ENCODE results near the gene SPPL2B.
A peak's percentile ranks its signal among the peaks of the same experiment; 100 is the strongest.
"Not testable (repeated sequence)": the region's sequence is repeated elsewhere in the genome, so short reads cannot be mapped to it uniquely, and the experiment has no call there.

SPPL2B gene

GRCh38 chr19:2328401-2329148 lies at the start of gene SPPL2B, which contains the start of gene LSM7:
Gene SPPL2B, plus strand, starts transcription at chr19:2328684. Its CDS starts 26 bp downstream, at chr19:2328710.
Gene LSM7, minus strand, starts transcription at chr19:2328586. Its CDS starts 20 bp downstream, at chr19:2328566.
- H3K4me1 Mint-ChIP-seq (ENCODE audit: low read depth): peaks cover 81% of the 10 kb centered on the region
- peak within 1 kb of the TSS; percentile 98 for H3K4me3 Mint-ChIP-seq
- H3K36me3 Mint-ChIP-seq (ENCODE audit: low read depth): peaks cover 48% of the 10 kb centered on the region
- intact Hi-C loops (cut with micrococcal nuclease): loop anchor here (5.0 kb wide), 1 partner anchor 64 kb away; no protein-coding TSS in a partner anchor
- H3K27me3 Mint-ChIP-seq: peaks cover 2% of the 10 kb centered on the region
- H3K9me3 Mint-ChIP-seq: no peaks in the 10 kb centered on the region
- H3K27ac Mint-ChIP-seq: peak within 1 kb of the TSS; percentile 96

- Mint-ChIP-seq H3K27me3 (peaks cover 6% of the 10 kb centered on the region), H3K4me1 (ENCODE audit: low read depth) (peaks cover 62% of the 10 kb centered on the region), H3K27ac (no peak overlapping the region), H3K9me3 (no peaks in the 10 kb centered on the region), H3K4me3 (peak overlapping the region; percentile 23), H3K36me3 (ENCODE audit: low read depth) (peaks cover 45% of the 10 kb centered on the region)
- intact Hi-C loops (cut with micrococcal nuclease): no loop called here
Measured at GRCh38 chr19:2280633-2281264, 47.7 kb upstream of the SPPL2B start.

GRCh38 chr19:2281265-2282061 lies 47.0 kb upstream of the SPPL2B start:
- Mint-ChIP-seq H3K4me3 (peak overlapping the region; percentile 88), H3K36me3 (ENCODE audit: low read depth) (peaks cover 38% of the 10 kb centered on the region), H3K27ac (peak overlapping the region; percentile 93), H3K4me1 (ENCODE audit: low read depth) (peaks cover 60% of the 10 kb centered on the region)
- H3K9me3 Mint-ChIP-seq; H3K27me3 Mint-ChIP-seq; intact Hi-C loops (cut with micrococcal nuclease): not testable (repeated sequence)

DNA sequence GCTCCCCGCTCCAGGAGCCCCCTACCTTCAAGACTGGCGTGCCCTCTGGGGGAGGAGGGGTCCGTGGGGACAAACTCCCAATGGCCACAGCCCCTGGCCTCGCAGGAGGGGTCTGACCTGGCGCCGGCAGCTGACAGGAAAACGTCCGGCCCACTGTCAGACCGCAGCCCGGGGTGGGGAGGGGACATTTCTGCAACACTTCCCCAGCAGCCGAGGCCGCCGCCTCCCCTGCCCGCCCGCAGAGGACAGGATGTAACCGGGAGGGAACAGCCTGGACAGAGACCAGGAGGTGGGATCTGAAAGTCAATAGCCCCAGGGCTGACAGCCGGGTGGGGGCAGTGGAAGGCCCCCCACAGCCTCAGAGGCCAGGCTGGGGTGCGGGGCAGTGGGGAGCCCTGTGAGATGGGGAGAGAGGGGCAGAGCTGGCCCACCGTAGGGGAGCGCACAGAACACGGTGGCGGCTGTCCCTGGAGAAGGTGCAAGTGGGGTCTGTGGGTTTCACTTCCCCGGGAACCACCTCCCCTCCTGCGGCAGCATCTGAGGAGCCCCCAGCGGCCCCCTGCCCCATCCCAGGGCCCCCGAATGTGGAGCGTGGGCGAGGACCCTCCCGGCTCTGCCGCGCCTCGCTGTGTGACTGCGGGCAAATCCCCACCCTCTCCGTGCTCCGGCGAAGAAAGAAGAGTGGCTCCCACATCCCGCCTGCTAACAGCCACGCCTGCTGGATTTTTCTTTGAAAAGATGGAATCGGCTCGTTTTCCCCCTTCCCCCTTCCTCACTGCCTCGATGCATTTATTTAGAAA lies 46.2 kb upstream of the SPPL2B start, which contains the start of gene PEAK3:
Gene PEAK3, minus strand, starts transcription at position 114 of the 800 bp plus-strand sequence. CDS start 1,244 bp downstream, outside the sequence.
- Mint-ChIP-seq H3K9me3 (no peaks in the 10 kb centered on the region), H3K4me1 (ENCODE audit: low read depth) (peaks cover 53% of the 10 kb centered on the region), H3K36me3 (ENCODE audit: low read depth) (peaks cover 30% of the 10 kb centered on the region), H3K4me3 (peak within 1 kb of the TSS; percentile 88), H3K27me3 (peaks cover 13% of the 10 kb centered on the region), H3K27ac (peak within 1 kb of the TSS; percentile 93)
- intact Hi-C loops (cut with micrococcal nuclease): no loop called here

DNA sequence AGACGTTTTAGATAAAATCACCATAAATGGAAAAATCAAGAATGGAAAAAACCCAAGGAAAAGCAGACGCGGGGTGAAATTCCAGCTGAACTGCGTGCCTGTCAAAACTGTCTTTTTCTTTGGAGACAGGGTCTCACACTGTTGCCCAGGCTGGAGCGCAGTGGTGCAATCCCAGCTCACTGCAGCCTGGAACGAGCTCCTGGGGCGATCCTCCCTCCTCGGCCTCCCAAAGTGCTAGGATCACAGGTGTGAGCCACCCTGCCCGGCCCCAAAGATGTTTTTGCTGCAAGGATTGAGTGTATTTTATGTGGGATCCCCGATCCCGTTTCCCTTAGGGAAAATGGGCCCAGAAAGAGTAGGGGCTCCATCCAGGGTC lies 45.6 kb upstream of the SPPL2B start:
- Mint-ChIP-seq H3K27ac (peak overlapping the region; percentile 93), H3K36me3 (ENCODE audit: low read depth) (peaks cover 24% of the 10 kb centered on the region), H3K4me3 (peak overlapping the region; percentile 88)

DNA sequence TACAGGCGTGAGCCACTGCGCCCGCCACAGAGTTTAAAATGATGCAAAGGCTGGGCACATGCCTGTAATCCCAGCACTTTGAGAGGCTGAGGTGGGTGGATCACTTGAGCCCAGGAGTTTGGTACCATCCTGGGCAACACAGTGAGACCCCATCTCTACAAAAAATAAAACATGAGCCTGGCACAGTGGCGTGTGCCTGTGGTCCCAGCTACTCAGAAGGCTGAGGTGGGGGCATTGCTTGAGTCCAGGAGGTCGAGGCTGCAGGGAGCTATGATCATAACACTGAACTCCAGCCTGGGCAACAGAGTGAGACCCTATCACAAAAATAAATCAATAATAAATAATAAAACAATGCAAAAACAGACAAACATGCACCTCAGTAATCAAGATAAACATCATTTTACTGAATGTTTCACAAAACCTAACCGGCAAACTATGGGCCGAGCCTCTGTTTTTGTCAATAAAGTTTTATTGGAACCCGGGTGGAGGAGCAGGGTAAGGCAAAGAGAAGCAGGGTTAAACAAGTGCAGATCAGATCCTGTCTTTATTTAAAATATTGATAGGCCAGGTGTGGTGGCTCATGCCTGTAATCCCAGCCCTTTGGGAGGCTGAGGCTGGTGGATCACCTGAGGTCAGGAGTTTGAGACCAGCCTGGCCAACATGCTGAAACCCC lies 44.5 kb upstream of the SPPL2B start:
- H3K9me3 Mint-ChIP-seq: no peaks in the 10 kb centered on the region
- H3K27me3 Mint-ChIP-seq: peaks cover 28% of the 10 kb centered on the region
- peaks cover 60% of the 10 kb centered on the region for H3K4me1 Mint-ChIP-seq (ENCODE audit: low read depth)
- intact Hi-C loops (cut with micrococcal nuclease): no loop called here
- no peak overlapping the region for H3K4me3 Mint-ChIP-seq
- H3K36me3 Mint-ChIP-seq (ENCODE audit: low read depth): peaks cover 14% of the 10 kb centered on the region
- no peak overlapping the region for H3K27ac Mint-ChIP-seq

More for the DNA sequence above, 45.6 kb upstream of the SPPL2B start:
- peaks cover 55% of the 10 kb centered on the region for H3K4me1 Mint-ChIP-seq (ENCODE audit: low read depth)
- intact Hi-C loops (cut with micrococcal nuclease): no loop called here
- peaks cover 16% of the 10 kb centered on the region for H3K27me3 Mint-ChIP-seq
- no peaks in the 10 kb centered on the region for H3K9me3 Mint-ChIP-seq

GRCh38 chr19:2286402-2287140 lies 41.9 kb upstream of the SPPL2B start:
- intact Hi-C loops (cut with micrococcal nuclease): no loop called here
- peaks cover 41% of the 10 kb centered on the region for H3K27me3 Mint-ChIP-seq
- H3K4me1 Mint-ChIP-seq (ENCODE audit: low read depth): peaks cover 61% of the 10 kb centered on the region
- no peak overlapping the region for H3K4me3 Mint-ChIP-seq
- peaks cover 25% of the 10 kb centered on the region for H3K36me3 Mint-ChIP-seq (ENCODE audit: low read depth)
- peak overlapping the region; percentile 41 for H3K27ac Mint-ChIP-seq
- H3K9me3 Mint-ChIP-seq: no peaks in the 10 kb centered on the region

DNA sequence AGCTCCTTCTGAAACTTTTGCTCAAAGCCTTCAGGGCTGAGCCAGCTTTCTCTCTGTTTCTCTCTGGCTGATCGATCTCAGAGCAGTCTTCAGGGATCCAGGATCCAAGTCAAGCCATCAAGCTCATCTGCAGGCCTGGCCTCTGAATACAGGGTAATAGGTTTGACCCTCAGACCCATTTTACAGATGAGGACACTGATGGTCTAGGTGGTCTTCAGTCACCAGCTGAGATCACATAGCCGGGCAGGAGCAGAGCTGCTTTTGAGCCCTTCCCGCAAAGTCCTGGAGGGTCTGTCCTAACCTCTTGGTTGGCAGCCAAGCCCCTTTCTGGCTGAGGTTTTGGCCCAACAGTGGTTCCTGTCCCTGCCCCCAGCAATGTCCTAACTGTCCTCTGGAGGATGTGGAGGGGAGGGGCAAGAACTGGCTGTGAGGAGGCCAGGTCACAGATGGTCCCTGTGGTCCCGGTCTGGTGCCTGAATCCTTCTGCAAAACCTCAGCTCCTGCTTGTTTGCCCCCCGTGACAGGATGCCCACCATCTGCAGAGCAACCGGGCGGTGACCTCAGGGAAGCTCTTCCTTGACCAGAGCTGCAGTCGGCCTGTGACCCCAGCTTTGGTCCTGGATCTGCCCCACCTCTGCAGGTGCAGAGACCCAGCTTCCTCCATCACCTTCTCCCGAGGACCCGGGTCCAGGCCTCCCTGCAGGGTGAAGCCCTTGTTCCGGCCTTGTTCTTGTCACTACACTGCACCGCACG lies 40.7 kb upstream of the SPPL2B start:
- no peak overlapping the region for H3K4me3 Mint-ChIP-seq
- peak overlapping the region; percentile 88 for H3K27ac Mint-ChIP-seq
- H3K27me3 Mint-ChIP-seq: peaks cover 46% of the 10 kb centered on the region
- H3K4me1 Mint-ChIP-seq (ENCODE audit: low read depth): peaks cover 60% of the 10 kb centered on the region
- H3K36me3 Mint-ChIP-seq (ENCODE audit: low read depth): peaks cover 30% of the 10 kb centered on the region
- no peaks in the 10 kb centered on the region for H3K9me3 Mint-ChIP-seq
- intact Hi-C loops (cut with micrococcal nuclease): no loop called here

GRCh38 chr19:2288338-2288817 lies 40.1 kb upstream of the SPPL2B start:
- peaks cover 61% of the 10 kb centered on the region for H3K4me1 Mint-ChIP-seq (ENCODE audit: low read depth)
- peaks cover 36% of the 10 kb centered on the region for H3K36me3 Mint-ChIP-seq (ENCODE audit: low read depth)
- H3K4me3 Mint-ChIP-seq: no peak overlapping the region
- H3K27me3 Mint-ChIP-seq: peaks cover 48% of the 10 kb centered on the region
- intact Hi-C loops (cut with micrococcal nuclease): no loop called here
- no peaks in the 10 kb centered on the region for H3K9me3 Mint-ChIP-seq
- peak overlapping the region; percentile 88 for H3K27ac Mint-ChIP-seq

GRCh38 chr19:2288818-2289713 lies 39.4 kb upstream of the SPPL2B start:
- peak overlapping the region; percentile 85 for H3K4me3 Mint-ChIP-seq
- H3K36me3 Mint-ChIP-seq (ENCODE audit: low read depth): peaks cover 43% of the 10 kb centered on the region
- H3K4me1 Mint-ChIP-seq (ENCODE audit: low read depth): peaks cover 68% of the 10 kb centered on the region
- H3K27ac Mint-ChIP-seq: peak overlapping the region; percentile 88
- intact Hi-C loops (cut with micrococcal nuclease): no loop called here
- no peaks in the 10 kb centered on the region for H3K9me3 Mint-ChIP-seq
- H3K27me3 Mint-ChIP-seq: peaks cover 52% of the 10 kb centered on the region

Measured in dendritic cell treated with granulocyte-macrophage colony-stimulating factor and Interleukin-4, amounts not matched to agents 40 ng/mL and 50 ng/mL, for 4 days (primary cell).